Kidney epithelial cell (primary cell): ENCODE measurements around the gene TBX15. TPM values are rescaled to one million over a fixed set of nuclear protein-coding genes. Genes with fewer than 3 reads are reported as not detected.

ENCODE experiments used
- DNase-seq: peaks from one replicate; pipeline ENCODE4 v3.0.0-alpha.2; 2010; ENCODE audit warnings: low read depth
- H3K27me3 ChIP-seq: 2 replicates; pipeline ENCODE4 v1.6.0; 2011; ENCODE audit warnings: low read length; ENCODE audit not compliant: control insufficient read depth, insufficient read depth
- H3K36me3 ChIP-seq: 2 replicates; pipeline ENCODE4 v1.5.1; 2011; ENCODE audit warnings: low read length; ENCODE audit not compliant: control insufficient read depth, insufficient read depth
- H3K4me3 ChIP-seq: 2 replicates; pipeline ENCODE4 v1.5.1; 2011; ENCODE audit warnings: low read depth, mild to moderate bottlenecking, control low read depth, low read length
- total RNA-seq: library from RNA; depleted of rRNA; stranded (reverse); fragments of >200 nt; gene quantifications from 2 replicates; pipeline ENCODE4 v1.2.3, GENCODE V29; 2015
- TF ChIP-seq, protein P1 (sequence below): IDR thresholded peaks from 2 replicates; pipeline ENCODE4 v1.5.1; 2011; ENCODE audit warnings: mild to moderate bottlenecking, moderate library complexity, low read length, control low read depth, inconsistent platforms; ENCODE audit not compliant: insufficient read depth, poor library complexity, severe bottlenecking

Gene TBX15
- total RNA-seq, 1 donor from 2014 or later: not detected

DNA sequence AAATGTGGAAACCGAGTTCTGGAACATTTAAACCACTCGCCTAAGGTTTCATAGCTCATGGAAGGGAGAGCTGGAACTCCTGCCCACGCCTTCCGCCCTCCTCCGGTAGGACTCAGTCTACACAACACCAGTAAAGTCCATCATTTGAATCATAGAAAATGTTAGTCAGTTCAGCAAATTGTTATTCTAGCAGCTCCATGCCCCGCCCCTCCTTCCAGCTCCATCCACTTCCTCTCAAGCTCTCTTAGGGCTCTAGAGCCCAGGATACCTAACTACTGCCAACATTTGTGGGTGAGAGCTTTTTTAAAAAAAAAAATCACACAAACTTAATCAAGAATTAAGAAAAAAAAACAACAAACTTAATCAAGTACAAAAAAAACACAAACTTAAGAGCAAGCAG is 121.8 kb downstream of the TBX15 start:
- Histone ChIP-seq H3K27me3 (no peaks in the 10 kb centered on the region), H3K36me3 (no peaks in the 10 kb centered on the region), H3K4me3 (no peak overlapping the region)
- DNase-seq: no peak
- TF ChIP-seq, protein P1, sequence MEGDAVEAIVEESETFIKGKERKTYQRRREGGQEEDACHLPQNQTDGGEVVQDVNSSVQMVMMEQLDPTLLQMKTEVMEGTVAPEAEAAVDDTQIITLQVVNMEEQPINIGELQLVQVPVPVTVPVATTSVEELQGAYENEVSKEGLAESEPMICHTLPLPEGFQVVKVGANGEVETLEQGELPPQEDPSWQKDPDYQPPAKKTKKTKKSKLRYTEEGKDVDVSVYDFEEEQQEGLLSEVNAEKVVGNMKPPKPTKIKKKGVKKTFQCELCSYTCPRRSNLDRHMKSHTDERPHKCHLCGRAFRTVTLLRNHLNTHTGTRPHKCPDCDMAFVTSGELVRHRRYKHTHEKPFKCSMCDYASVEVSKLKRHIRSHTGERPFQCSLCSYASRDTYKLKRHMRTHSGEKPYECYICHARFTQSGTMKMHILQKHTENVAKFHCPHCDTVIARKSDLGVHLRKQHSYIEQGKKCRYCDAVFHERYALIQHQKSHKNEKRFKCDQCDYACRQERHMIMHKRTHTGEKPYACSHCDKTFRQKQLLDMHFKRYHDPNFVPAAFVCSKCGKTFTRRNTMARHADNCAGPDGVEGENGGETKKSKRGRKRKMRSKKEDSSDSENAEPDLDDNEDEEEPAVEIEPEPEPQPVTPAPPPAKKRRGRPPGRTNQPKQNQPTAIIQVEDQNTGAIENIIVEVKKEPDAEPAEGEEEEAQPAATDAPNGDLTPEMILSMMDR: no peak

DNA sequence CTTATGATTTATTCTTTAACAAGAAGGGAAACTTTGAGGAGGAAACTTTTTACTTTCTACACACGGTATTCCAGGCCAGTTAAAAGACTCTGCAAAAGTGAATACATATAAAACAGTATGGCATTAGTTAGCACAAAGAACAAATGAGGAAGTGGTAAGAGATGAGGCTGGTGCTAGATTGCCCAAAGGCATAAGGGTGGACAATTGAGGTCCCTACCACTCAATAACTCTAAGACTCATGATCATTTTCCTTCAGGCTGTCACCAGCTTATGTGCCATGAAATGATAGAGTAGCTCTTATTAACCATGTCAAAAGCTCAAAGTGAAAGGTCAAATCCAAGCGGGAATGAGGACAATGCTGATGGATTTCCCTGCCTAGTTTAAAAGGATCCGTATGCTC is 124.5 kb downstream of the TBX15 start:
- H3K4me3 ChIP-seq: no peak overlapping the region
- TF ChIP-seq, protein P1: no peak
- H3K27me3 ChIP-seq: no peaks in the 10 kb centered on the region
- DNase-seq: no peak
- H3K36me3 ChIP-seq: no peaks in the 10 kb centered on the region

GRCh38 chr1:118862755-118863154 is 125.4 kb downstream of the TBX15 start:
- H3K27me3 ChIP-seq: no peaks in the 10 kb centered on the region
- H3K36me3 ChIP-seq: no peaks in the 10 kb centered on the region
- H3K4me3 ChIP-seq: no peak overlapping the region
- TF ChIP-seq, protein P1: no peak
- DNase-seq: peak; percentile 75

- TF ChIP-seq, protein P1: no peak
- Histone ChIP-seq H3K4me3 (no peak overlapping the region), H3K36me3 (no peaks in the 10 kb centered on the region), H3K27me3 (no peaks in the 10 kb centered on the region)
- DNase-seq: no peak
Measured at GRCh38 chr1:118861216-118861615, 126.9 kb downstream of the TBX15 start.

- Histone ChIP-seq H3K36me3 (no peaks in the 10 kb centered on the region), H3K27me3 (no peaks in the 10 kb centered on the region), H3K4me3 (no peak overlapping the region)
- TF ChIP-seq, protein P1: no peak
- no peak for DNase-seq
Measured at GRCh38 chr1:118859999-118860398, 128.1 kb downstream of the TBX15 start.

DNA sequence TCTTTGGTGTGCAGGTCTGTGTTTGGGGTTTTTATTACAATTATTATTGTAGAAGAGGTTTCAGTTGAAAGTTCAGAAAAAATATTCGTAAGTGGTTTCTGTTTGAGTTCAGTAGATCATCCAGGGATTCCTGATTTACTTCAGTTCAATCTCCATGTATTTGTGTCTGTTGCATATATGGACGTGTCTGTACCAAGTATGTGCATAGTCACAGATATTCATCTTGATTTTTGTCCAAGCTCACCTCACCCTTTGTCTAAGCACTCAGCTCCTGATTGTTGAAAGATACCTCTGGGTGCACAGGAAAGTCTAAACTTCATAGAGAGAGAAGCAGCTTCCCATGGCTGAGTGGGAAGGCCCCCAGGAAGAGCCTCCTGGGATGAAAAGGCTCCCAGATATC is 141.7 kb downstream of the TBX15 start:
- no peaks in the 10 kb centered on the region for H3K27me3 ChIP-seq
- TF ChIP-seq, protein P1: no peak
- H3K4me3 ChIP-seq: no peak overlapping the region
- no peak for DNase-seq
- no peaks in the 10 kb centered on the region for H3K36me3 ChIP-seq
